Breast epithelium (tissue), 3 donors: ENCODE measurements around the gene TEX10.

Experiments used
- POLR2A ChIP-seq: fragments of 450-650 bp; IDR thresholded peaks from one replicate; pipeline ENCODE4 v1.6.1; 2016; ENCODE audit warnings: antibody characterized with exemption, mild to moderate bottlenecking, moderate library complexity
- POLR2AphosphoS5 ChIP-seq, 3 donors: sonication (generic); formaldehyde crosslinking; IDR thresholded peaks; one replicate each; pipeline ENCODE4 v1.6.1; 2017; ENCODE audit warnings: antibody characterized with exemption in 3 of 3

- no peak for TF ChIP-seq POLR2A
- TF ChIP-seq POLR2AphosphoS5 (IDR thresholded peaks at IDR 0.05): no peak
These were observed 83.1 kb downstream of the TEX10 start for GRCh38 chr9:100269656-100270055.
